COLO668 (cell line): ENCODE data around the gene KRT25.
"Not testable (repeated sequence)": the region's sequence is repeated elsewhere in the genome, so short reads cannot be mapped to it uniquely, and the experiment has no call there.

Source experiments
- DNase-seq: peaks from one replicate; lab custom pipeline; 2025; ENCODE audit not compliant: unreplicated experiment; lab: John Stamatoyannopoulos, UW

Gene KRT25

DNA sequence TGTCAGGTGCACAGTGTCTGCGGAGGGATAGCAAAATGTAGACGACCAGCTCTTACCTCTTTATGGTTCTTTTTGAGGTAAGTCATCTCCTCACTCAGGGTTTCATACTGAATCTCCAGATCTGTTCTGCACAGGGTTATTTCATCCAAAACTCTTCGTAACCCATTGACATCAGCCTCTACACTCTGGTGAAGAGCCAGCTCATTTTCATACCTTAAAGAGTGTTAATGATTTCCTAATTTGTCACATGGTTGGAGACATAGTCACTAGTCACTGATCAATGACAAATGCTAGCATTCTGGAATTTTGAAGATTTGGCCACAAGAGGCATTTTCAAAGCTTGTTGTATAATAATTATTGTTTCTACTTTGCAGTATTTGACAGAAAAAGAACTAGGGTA is 1.3 kb downstream of the KRT25 start:
- no peak for DNase-seq

DNA sequence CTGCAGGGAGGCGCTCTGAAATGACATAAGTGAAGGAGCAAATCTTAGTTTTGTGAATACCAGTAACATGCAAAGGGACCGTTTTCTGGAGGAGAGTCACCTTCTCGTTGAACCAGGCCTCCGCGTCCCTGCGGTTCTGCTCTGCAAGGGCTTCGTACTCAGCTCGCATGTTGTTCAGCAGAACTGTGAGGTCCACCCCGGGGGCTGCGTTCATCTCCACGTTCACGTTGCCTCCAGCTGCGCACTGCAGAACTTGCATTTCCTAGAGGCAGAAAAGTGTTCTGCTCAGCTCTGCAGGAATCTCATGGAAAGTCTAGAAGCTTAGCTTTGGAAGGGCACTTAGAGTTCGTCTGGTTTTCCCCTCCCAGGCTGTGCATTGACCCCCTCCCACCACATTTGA is 4.1 kb downstream of the KRT25 start:
- DNase-seq = no peak

DNA sequence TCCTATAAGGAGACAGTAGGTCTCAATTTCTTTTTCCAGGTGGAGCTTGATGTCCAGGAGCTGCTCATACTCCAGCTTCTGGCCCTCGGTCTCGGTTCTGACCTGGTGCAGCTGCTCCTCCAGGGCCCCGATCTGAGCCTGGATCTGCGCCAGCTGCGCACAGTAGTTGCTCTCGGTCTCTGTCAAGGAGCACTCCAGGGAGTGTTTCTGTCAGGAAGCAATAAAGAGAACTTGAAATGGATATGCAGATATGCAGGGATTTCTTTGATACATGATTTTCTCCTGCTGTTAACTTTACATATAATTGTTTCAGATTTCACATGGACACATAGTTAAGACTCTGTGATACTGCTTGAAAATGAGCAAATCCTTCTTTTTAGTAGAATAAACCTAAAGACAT is 4.7 kb downstream of the KRT25 start:
- no peak for DNase-seq

DNA sequence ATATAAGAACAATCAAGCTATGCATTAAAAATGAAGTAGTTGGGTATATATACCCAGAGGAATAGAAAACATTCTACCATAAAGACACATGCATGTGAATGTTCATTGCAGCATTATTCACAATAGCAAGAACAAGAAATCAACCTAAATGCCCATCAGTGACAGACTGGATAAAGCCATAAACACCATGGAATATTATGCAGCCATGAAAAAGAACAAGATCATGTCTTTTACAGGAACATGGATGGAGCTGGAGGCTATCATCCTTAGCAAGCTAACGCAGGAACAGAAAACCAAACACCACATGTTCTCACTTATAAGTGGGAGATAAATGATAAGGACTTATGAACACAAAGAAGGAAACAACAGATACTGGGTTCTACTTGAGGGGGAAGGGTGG is 6.5 kb downstream of the KRT25 start:
- DNase-seq = not testable (repeated sequence)

DNA sequence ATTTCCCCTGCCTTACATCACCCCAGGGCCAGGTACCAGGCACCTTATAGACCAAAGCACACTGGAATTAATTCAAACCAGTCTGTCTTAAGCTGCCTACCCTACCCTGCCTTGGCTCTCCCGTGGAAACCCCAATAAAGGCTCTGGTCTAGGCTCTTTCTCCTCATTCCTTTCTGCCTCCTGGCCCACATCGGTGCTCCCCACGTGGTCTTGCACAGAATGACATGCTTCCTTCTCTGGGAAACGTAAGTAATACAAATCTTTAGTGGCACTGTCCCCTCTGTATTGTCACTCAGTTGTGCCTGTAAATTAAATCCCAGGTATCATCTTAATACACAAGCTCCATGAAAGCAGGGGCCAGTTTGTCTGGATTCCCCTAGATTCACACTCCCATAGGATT is 16.6 kb downstream of the KRT25 start:
- no peak for DNase-seq

DNA sequence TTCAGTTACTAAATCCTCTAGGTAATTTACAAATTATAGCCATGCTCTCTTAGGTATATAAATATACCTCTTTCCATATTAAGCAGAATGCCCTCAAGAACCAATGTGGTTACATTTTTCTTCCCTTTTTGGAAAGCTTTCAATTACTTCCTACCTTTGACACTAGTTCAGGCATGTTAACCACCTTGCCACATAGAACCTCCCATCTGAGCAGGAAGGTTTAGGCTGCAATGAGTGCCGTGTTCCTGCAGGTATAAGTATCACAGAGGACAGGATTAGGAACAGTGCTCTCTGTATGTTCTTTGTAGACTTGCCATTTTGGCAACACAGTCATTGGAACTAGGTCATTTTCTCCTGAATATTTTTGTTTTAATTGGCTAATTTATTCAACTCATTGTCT is 20.1 kb downstream of the KRT25 start:
- DNase-seq = no peak

DNA sequence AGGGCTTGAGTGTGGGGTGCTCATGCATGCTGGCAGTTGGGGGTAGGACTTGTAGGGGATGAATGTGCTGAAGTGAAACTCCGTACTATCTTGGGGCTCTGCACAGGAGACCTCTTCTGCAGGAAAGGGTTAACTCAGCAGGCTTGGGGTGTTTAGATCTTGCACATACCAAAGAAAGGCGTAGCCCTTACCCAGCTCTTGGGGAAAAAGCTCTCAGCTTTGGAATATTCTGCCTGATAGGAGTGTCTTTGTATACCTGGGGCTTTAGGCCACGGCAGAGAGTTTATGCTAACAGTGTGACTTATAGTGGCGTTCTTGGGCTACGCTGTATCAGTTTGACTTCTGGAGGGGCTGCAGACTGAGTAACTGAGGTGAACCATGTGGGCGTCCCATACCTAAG is 21.1 kb downstream of the KRT25 start:
- DNase-seq = no peak

DNA sequence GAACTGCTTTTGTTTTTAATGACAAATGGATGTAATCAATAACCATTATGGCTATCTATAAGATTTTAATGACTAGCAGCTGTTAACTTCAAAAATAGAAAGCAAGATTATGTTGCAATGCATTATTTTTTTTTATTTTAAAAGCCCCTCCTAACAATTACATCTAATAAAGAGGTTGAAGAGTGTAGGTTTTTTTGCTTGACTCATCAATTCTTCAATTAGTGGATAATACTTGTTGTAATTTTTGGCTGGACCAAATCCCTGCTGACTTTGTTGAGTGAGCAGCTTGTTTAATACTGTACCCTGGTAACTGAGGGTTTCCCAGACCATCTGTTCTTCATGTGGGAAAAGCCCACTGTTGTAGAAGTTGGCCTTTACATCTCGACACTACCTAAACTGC is 24.2 kb downstream of the KRT25 start:
- no peak for DNase-seq

DNA sequence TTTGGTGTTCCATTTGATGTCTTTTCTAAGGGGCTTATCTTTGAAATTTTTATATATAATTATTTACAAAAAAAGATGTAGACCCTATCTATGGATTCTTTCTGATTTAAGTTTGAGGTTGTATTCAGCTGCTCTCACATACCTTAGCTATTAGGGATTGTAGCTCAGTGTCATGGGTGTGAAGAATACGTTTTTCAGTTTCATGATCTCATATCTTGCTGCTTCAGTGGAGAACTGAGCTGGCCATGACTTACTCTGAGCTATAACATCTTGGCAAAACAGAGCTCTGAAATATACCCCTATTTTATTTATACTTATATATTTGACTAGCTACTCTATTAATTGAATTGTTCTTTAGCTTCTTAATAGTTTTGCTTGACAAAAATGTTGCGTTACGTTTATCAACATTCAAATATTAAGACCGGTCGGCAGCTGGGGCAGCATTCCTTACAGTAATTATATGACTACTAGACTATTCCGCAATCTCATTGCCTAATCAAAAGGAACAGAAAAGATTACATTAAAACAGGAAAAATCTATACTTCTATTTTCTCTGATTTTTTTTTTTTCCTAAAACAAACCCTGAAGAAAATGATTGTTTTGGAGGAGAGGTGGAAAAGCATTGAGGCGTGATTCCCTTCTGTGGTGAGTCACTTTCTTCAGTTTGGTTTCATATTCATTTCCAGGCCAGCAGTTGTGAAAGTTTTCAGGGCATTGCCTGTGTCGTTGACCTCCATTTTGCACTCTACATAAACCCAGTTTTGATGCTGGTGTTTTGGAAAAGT is 27.5 kb downstream of the KRT25 start:
- no peak for DNase-seq

DNA sequence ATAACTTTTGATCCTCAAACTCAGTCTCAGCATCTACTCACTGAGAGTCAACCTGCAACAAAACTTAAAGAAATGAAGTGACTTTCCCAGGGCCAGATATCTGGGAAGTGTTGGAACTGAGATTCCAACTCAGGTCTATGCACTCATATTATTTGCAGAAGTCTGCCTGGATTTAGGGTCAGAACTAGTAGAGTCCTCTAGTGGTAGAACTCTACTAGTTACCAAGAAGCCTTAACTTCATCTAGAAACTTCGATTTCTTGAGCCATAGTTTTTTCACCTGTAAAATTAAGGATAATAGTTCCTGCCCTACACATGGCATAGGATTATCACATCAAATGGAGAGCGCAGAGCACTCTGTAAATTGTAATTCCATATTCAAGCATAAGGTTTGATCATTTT is 28.2 kb downstream of the KRT25 start:
- DNase-seq = no peak

DNA sequence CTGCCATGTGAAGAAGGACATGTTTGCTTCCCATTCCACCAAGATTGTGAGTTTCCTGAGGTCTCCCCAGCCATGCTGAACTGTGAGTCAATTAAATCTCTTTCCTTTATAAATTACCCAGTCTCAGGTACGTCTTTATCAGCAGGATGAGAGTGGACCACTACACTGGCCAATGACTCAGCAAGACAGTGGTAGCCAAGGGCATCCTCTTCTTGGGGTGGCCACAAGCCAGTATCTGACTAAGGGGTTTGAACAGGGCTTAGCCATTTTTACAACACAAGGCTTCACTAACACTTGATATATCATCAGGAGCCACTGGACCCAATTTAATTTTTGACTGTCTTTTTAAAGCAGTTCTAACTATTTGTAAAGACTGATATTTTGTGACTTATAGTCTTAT is 30.5 kb downstream of the KRT25 start:
- DNase-seq = no peak

DNA sequence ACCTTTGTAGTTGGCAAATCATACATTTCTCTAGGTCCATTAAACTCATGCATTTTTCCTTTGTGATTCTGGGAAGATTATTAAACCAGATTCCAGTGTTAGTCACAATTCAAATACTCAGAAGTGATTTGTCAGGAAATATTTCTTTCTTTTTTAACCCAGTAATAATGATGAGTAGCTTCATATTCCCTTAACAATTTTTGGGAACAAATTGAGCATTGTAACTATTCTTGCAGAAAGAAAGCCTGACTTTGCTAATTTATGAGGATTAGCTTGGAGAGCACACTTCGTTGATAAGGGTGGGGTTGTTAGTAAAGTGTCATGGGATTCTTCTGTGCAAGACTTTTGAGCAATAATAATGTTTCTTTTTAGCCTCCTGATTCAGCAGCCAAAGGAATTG is 32.9 kb downstream of the KRT25 start:
- DNase-seq = no peak

DNA sequence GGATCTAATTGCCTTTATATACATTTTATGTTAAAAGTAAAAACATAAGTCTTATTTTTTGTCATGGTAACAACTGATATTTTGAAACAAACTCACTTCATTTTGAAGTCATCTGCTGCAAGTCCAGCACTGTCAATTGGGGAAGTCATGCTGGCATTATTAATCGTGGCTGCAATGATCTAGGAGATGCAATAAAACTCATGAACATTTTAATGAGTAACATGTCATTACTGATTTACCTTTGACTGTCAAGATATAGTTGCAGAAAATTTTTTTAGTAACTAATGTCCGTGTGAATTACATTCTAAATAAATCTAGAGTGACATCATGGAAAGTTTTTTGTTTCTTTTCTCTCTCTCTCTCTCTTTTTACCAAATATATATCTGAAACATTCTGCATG is 34.2 kb downstream of the KRT25 start:
- DNase-seq = no peak

DNA sequence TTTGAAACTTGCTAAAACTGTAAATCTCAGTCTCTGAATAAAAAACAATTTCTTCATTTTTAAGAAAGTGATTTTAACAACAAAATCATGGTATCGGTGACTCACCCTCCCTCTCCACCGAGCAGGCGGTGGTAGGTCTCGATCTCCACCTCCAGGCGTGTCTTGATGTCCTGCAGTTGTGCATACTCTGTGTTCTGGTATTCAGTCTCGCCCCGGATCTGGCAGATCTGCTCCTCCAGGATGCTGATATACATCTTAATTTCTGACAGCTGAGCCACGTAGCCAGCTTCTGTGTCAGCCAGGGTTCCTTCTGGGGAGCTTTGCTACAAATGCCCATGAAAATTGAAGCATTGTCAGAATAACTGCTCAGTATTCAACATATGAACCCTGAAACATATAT is 36.2 kb downstream of the KRT25 start:
- DNase-seq = no peak

DNA sequence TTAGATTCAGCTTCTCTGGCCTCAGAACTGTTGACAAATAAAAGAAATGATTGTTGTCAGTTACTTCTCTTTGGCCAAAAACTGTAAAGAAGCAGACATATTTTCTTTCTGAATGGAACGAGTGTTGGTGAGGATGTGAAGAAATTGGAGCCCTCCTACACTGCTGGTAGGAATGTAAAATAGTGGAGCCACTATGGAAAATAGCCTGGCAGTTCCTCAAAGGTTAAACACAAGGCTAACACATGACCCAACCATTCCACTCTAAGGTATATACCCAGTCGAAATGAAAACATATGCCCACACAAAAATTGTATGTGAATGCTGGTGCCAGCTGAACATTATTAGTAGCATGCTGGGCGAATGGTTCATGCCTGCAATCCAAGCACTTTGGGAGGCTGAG is 37.4 kb downstream of the KRT25 start:
- no peak for DNase-seq

DNA sequence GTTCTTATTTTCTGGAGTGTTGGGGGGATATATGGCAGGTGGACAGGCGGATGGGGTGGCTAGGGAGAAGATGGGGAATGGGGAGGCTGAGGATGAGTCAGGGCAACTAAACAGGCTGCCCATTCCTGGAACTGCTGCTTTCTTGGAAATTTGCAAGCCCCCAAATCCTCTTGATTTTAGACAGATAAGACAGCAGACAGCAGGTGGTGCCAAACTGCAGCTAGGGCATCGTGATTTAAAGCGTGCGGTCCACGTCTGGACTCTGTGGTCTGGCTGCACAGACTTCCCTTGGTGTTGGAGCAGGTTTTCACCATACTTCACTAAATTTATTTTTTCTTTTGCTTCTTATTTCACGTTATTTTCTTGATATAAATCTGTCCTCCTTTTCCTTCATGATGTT is 40.7 kb downstream of the KRT25 start:
- DNase-seq = no peak

DNA sequence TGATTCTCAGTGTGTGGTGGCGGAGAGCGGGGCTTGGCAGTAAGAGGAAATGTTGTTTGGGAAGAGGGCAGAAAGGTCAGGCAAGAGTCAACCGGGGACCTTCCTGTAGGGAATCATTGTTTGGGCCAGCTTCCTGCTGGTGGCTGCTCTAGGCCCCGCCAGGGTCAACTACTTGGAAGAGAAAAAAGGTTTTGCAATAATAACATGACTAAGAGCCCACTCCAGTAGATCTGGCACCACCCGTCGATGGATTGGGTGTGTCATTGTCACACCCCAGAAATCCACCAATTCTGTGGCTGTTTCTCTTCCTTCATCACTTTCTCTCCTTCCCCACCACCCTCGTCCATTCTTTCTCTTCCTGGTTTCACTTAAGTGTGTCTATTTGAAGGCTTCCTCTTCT is 47.4 kb downstream of the KRT25 start:
- no peak for DNase-seq

DNA sequence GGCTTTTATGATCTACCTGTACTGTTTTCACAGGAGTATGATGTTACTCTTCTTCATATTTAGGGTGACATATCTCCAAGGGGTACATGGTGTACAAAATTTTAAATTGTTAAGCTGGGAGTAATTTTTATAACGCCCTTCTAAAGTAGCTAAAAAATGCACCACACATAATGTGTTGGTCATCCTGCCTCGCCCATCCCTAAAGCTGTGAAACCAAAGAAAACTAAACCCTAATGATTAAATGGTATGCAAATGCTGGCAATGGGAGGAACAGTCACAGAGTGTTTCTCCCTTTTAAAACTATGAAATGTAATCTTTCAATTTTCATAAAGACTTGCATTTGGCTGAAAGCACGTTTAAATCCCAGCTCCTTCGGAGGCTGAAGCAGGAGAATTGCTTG is 49.5 kb downstream of the KRT25 start:
- no peak for DNase-seq

DNA sequence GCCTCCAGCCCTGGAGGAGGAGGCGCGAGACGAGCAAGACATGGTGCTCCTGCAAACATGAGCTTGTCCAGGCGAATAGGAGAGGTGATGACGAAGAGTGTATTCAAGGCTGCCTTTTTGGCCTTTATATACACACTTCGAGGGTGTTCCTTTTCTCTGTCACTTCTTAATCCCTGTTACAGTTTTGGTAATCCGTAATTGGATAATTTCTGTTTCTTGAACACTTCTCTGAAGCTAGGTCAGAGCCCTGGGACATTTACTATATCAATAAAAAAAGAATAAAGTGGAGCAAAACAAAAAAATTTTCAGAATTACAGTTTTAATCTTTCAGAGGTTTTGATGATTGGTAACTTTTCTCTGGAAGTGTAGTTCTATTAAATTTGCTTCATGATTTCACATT is 51.5 kb downstream of the KRT25 start, which contains the start of gene KRT24:
TSS of gene KRT24 (minus strand) at position 101 of the 400 bp plus-strand sequence. CDS start at position 42, 59 bp downstream.
- no peak for DNase-seq

DNA sequence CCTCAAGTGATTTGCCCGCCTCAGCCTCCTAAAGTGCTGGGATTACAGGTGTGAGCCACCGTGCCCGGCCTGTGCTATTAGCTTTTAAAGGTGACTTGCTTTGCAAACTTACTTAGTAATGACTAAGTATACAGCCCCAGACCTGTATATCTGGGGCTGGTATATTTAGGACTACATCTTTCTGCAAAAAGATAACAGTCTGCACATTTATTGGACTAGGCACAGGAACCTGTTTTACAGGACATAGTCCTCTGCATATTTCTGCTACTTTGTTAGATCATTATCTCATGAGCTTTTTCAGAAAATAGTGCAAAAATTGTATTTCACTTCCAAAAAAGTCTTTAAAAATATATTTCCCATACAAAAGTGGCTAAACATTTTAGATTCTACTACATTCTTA is 52.9 kb downstream of the KRT25 start:
- DNase-seq = no peak

DNA sequence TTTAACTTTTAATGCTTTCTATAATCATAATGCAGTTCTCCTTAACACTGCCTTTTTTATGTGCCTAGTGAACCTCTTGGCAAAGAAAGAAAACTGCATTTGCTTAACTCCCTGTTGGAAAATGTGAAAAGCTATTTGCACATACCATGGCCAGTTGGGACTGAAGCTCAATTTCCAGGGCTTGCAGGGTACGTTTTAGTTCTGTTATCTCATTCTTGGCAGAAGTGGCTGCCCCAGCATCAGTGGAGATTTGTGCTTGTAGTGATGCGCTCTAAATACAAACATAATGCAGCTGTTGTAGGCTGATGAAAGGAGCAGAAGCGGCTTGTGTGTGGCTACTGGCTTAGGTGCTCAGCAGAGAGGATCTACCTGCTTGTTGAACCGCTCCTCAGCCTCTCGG is 55.3 kb downstream of the KRT25 start:
- DNase-seq = no peak

DNA sequence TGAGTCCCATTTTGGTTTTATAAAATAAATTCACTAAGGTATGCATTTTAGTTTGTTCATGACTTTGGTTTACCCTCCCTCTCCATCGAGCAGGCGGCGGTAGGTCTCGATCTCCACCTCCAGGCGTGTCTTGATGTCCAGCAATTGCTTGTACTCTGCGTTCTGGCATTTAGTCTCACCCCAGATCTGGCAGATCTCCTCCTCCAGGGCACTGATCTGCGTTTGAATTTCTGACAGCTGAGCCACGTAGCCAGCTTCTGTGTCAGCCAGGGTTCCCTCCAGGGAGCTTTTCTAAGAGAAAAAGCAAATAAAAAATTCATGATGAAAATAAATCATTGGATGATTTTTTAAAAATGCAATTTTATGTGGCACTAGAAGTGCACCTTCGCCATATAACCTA is 55.8 kb downstream of the KRT25 start:
- DNase-seq = no peak
